Tongue (tissue), 2 donors: ENCODE measurements around the gene TSPAN9. TPM values are rescaled to one million over a fixed set of nuclear protein-coding genes. Genes with fewer than 3 reads are reported as not detected.

ENCODE experiments used
- DNase-seq: peaks from one replicate; pipeline ENCODE4 v3.0.0-alpha.2; 2015
- total RNA-seq: library from RNA; depleted of rRNA; stranded (reverse); fragments of >200 nt; gene quantifications from one replicate; pipeline ENCODE4 v1.2.3, GENCODE V29; 2014

The TSPAN9 gene
- total RNA-seq, 1 donor from 2014 or later = 162 TPM

DNA sequence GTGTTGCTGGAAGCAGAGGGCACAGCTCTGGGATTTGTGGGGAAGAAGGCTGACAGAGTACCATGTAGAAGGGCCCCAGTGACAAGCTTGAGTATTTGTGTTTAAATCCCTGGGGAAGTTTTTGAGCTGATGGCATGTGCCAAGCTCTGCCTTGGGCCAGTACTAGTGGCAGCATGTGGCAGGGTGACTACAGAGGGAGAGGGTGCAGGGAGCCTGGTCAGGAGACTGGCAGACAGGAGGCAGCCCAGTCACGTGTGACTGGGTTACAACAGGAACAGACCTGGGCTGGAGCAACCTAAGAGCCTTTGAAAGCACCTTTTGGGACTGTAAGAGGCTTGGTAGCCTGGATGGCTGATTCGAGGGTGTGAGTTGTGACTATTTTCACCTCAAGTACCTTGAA is 112.1 kb downstream of the TSPAN9 start:
- DNase-seq = no peak

DNA sequence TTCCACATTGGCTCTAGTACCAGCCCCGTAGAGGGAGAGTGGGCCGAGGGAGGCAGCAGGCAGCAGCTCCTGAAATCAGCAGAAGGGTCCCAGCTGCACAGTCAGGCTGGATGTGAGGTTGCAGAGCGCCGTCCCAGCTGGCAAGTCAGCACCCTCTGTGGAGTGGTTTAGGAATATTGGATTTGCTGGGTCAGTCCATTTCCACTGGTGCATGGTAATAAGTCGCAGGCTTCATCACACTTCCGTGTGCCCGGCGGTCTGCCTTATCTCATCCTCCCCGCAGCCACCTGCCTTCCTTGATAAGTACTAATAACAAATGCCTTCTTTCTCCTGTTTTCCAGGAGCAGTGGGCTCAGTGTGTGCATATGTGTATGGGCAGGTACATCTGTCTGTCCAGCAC is 112.9 kb downstream of the TSPAN9 start:
- DNase-seq = no peak

DNA sequence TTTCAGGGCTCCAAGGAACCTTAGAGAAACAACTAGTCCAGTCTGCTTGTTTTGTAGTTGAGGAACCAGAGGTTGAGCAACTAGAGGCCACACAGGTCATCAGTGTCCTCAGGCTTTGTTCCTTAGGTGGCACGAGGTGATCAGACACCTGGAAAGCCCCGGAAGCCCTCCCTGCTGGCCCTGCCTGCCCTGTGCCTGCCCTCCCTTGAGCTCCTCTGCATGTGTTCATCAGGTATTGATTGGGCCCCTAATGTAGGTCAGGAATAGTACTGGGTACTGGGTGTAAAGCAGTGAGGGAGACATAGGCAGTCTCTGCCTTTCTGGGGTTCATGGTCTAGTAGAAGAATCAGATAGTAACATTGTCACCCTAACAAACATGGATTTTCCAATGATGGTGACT is 114.3 kb downstream of the TSPAN9 start:
- DNase-seq = no peak

DNA sequence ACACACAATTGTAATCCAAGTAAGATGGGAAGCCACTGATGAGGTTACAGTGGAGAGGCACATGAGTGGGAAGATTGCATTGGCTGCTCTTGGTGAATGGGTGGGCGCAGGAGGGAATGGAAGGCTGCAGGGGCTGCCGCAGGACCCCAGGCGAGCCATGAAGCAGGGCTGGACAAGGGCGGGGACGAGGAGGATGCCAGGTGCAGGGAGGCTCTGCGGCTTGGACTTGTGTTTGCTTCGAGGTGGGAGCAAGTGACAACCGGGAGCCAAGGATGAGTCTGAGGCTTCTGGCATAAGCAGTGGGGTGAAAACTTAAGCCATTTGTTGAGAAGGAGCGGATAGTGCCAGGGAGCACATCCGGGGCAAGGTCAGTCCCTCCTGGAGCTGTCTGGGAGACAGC is 115.0 kb downstream of the TSPAN9 start:
- no peak for DNase-seq

DNA sequence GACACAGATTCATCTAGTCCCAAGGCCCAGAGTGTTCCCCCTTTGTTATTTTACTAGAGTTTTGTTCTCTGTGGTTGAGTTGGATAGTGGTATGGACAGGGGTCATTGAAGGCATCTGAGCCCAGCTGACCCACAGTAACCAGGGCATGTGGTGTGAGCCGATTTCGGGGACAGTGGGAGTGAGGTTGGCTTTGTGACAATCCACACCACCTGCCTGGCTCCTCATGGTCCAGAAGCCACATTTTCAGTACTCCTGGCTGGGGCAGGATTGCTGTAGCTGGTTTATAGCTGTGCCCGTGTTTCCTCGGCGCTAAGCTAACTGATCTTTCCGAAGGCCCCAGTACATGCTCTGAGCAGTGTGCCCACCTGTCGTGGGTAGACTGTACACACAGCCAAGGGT is 116.0 kb downstream of the TSPAN9 start:
- DNase-seq = no peak

DNA sequence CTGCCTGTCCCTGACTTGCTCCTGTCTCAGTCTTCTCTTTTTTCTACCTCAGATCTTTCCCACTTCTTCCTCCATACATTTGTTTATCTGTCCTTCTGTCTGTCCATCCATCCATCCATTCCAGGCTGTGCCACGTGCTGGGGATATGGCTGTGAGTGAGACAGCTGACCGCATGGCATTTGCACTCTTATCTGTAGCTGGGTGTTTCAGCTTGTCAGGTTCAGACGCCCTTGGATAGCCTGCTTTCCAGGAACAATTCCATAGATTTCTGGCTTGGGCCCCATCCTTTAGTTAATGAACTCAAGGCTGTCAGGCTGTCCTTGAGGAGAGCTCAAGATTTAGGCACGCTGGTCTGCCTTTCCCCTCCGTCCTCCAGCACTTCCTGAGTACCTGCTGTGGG is 116.6 kb downstream of the TSPAN9 start:
- DNase-seq = no peak

DNA sequence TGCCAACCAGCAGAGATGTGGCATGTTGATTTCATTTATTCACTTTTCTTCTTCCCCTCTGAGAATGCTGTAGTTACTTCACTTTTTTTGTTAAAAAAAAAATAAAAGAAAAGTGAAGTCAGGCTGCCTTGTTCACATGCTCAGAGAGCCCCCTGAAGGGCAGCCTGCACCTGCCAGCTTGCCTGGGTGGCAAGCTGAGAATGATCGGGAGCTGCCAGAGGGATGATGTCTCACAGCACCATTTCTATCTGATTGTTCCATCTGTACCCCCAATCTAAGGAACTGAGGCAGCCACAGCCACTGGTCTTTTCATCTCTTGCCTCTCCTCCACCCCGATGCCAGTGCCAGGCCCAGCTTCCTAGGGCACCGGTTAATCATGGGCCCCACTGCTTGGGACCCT is 118.2 kb downstream of the TSPAN9 start:
- no peak for DNase-seq

DNA sequence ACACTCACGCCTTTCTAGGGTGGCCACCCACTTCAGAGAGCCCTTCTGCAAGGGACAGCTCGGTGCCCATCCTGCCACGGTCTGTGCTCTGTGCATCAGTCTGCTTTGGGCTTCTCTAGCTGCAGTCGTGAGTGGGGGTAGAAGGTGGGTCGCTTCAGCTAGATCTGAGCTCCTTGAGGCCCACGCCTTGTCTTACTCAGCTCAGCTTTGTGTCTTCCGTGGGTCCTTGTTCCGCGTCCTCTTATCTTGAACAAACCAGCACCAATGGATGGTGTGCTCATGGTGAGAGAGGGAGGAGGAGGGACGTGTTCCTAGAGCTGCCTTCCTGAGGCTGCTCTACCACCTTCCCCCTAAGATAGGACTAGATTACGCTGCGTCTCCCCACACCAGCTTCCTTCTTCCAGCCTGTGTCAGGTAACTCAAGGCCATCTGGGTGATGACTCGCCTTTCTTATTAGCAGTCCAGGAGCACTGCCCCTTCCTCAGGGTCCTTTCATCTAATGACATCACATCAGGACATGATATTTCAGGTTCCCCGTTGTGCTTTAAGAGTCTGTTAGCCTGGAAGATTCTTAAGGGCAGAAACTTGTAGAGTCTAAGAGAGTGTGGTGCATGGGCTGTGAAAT is 118.8 kb downstream of the TSPAN9 start:
- DNase-seq = no peak

DNA sequence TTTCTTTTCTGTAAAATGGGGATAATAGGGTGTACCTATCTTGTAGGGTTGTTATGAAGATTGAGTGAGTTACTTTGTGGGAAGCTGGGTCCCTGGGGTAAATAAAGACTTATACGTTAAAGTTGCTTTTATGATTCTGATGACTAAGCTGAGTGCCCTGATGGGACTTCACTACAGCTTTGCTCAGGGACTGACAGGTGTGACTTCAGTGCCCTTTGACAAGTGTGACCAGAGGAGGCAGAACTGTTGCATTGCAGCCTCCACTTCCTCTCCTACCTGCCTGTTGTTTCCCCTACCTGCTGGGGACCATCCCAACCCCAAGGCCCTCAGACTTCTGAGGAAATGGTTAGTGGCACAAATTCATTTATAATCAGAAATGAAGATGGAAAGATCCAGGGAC is 119.3 kb downstream of the TSPAN9 start:
- no peak for DNase-seq

DNA sequence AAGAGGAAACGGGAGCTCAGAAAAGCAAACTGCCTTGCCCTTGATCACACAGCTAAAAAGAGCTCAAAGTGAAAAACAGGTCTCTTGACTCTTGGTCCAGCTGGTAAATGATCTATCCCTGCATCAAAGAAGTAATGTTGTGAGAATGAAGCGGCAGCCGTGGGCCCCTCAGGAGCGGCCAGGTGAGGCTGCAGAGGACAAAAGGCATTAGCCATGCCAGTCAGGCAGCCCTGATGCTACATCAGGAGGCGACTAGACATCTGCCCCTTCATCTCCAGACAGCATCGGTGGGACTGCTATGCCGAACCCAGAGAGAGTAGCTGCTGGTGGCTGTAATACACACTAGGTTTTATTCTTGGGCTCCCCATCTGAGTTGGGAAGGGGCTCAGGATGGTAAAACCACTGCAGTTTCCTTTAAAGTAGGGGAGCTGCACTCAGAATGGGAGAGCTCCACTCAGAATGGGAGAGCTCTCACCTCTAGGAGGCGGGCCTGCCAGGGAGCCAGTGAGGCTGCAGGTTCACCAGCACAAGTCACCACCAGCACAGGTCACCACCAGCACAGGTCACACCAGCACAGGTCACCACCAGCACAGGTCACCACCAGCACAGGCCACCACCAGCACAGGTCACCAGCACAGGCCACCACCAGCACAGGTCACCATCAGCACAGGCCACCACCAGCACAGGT is 120.1 kb downstream of the TSPAN9 start:
- DNase-seq = no peak

DNA sequence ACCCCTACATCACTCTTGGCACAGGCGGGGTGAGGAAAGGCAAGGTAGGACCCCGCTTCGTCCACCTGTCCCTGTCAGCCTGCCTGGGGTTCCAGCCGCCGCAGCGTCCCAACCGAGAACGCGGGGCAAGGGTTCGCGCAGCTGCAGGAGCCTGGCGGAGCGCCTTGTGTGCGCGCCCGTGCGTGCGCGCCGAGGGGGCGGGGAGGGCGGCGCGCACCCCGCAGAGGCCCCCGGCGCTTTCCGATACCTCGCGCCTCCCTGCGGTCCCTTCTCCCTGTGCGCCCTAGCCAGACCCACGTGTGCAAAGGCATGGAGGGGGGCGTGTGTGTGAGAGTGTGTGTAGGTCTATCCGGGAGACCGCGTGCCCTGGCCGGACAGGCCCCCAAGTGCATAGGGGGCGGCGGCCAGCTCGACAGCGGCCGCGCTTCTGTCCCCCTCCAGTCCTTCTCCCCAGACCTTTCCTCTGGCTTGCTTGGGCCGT is 122.4 kb downstream of the TSPAN9 start:
- DNase-seq = peak; percentile 82

DNA sequence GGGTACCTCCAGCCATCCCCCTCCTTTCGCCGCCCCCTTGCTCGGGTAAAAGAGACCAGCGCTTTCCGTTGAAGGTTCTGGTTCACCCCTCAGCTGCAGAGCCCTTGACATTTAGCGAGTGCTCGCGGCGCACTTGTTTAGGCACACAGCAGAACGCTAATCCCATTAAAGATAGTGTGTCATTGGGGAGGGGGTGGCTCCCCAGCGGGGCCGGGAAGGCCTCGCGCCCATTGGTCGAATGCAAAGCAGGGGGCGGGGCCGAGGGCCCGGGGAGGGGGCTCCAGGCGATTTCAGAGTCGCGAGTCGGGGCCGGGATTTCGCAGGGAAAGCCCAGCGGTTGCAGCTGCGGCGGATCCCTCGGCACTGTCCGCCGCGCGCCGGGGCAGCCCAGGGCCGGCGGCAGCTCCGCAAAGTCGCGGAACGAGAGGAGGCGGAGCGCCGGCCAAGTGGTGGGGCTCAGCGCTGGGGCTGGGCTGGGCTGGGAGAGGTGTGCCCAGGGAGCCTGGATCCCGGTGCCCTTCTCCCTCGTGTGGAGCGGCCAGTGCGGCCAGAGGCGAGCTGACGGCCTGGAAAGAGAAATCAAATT is 122.9 kb downstream of the TSPAN9 start:
- peak; percentile 95 for DNase-seq

DNA sequence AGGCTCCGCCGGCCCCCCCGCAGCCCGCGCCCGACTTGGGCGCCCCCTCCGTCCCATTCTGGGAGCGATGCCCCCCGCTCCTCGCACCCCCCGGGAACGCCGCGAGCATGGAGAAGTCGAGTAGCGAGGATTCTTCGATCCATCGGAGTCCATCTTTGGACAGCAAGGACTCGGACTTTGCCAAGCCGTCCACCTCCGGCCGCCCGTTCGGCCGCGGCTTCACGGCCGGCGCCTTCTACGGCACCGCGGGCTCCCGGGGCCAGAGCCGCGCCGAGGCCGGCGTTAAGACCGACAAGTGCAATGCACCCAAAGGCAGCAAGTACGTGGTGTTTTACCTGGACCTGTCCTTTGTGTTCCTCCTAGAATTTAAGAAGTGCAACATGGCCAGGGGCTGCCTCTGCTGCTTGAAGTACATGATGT is 123.6 kb downstream of the TSPAN9 start:
- DNase-seq = peak; percentile 30

DNA sequence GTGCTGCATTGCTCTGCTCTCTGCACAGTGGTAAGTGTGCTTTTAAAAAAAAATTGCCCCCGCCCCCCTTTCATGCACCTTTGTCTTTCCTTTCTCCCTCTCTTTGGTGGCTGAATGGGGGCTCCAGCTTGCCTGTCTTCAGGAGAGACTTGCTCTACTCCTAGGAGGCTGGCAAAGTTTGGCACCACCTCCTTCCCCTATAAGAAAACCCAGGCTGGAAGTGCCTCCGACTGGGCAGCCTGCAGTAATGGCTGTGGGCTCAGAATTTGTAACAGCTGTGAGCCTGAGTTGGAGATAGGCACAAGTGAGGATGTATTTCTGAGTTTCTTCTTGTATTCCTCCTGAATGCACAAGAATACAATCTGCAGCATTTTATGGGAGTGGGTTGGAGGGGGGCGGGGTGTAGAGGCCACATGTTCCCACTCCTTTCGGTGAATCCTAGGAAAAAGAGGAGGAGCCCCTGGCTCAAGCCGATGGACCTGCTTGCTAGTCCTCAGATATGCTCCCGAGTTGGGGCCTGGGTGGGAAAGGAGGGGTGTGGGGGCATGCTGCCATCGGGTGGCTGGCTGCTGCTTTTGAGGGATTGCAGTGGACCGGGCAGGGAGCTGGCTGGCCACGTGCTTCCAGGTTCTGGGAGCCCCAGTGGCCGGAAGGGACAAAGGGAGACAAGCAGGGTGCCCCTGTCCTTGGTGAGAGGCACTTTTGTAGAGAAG is 124.3 kb downstream of the TSPAN9 start:
- peak; percentile 66 for DNase-seq

DNA sequence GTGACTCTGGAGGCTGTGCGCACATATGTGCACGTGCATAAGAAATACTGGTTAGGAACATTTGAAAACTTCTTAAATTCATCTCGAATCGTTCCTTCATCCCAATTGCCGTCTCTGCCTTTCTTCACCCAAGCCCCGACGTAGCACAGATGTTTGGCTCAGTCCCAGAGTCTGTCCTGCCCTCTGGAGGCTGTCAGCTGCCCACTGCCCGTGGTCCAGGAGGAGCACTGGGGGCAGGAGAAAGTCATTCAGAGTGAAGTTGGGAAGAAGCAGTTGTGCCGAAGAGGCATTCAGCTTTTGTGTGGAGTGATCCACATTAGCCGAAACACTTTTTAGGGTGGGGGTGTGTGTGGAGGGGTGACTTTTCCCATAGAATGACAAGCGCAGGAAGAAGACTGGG is 124.9 kb downstream of the TSPAN9 start:
- DNase-seq = peak; percentile 67

DNA sequence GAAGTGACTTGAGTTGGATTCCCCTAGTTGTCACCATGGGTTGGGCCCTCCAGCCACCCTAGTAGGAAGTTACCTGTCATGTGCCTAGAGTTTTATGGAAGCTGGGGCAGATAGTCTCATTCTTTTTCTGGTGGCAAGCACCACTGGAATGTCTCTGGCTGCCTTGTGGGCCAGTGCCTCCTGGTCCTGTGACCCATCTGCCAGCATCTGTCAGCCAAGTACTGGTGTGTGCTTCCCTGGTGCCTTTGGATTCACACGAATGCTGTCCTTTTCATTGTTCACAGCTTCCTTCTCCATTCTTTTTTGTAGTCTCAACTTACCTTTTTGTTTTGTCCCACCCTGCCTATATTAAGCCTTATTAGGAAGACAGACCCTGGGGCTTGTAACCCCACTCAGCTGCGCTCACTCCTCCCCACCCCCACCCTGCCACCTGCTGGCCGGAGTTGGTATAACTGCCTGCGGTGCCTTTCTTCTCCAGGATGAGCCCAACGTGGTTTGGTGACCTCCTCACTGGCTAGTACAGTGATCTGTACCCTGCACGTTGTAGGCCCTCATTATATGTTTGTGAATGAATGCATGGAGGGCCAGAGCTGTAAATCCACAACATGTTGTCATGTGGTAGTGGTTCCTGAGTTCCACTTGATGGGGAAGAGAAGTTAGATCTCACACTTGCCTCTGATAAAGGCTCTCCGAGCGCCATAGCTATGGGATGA is 125.7 kb downstream of the TSPAN9 start:
- DNase-seq = peak; percentile 86

DNA sequence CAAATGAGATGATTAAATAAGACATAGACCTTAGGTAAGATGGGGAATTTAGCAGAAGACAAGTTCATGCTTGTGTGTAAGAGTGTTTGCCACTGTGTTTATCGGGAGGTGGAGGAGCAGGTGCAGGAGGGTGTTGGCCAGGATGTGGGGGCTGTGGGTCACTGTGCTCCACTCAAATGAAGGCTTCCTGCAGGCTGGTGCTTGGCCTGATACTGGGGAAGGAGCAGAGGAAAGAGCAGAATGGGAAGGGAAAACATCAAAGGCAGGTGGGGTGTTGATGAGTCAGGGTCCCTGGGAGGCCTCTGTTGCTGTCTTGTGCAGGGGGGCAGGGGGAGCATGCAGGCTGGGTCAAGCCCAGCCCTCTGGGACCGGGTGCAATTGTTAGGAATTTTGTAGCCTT is 126.5 kb downstream of the TSPAN9 start:
- no peak for DNase-seq

DNA sequence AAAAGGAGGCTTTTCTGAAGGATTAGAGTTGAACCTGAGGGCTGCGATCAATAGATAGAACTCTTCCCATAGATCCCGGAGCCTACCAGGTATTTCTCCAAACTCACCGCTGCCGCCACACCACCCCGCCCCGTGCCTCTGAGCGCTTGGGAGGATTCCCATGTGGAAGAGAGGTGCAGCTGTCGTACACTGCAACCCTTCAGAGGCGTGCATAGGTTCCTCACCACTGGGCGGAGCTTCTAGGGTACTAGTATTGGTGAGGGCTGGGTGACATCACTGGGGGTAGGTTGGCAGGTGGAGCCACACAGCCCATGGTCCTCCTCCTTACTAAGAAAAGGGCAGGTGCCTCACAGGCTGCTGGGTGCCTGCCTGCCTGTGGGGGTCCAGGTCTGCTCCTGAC is 127.0 kb downstream of the TSPAN9 start:
- DNase-seq = peak; percentile 63

DNA sequence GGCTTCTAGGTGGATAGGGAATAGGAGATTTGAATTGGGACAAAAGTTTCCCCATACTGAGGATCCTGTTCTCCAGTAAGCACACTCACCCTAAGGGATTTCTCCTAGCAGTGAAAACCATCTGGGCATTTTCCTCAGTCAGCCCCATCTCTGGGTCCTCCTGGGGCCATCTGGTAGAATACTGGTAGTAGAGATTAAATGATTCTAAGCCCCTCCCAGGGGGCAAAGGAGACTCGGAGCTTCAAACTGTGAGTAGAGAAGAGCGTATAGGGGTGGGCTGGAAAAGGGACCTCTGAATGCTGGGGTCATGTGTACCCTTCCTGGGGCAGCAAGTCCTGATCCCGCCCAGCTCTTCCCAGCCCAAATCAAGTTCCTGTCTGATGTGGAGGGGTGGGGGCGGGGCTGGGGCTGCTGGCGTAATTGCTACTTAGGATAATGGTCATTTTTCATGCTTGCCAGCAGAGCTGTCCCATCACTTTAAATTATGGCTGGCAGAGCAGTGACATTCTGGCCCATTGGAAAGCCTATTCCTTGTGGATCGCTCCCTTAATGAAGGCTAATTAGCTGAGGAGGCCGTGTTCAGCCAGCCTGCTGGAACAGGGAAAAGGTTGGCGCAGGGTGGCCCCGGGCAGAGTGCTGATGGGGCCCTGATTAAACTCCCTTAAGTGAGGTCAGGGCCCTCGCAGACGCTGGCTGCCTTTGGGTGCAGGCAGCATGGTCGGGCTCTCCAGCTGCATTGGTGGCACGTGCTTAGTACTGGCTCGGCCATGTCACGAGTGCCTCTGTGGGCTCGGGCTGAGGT is 127.8 kb downstream of the TSPAN9 start:
- DNase-seq = no peak

DNA sequence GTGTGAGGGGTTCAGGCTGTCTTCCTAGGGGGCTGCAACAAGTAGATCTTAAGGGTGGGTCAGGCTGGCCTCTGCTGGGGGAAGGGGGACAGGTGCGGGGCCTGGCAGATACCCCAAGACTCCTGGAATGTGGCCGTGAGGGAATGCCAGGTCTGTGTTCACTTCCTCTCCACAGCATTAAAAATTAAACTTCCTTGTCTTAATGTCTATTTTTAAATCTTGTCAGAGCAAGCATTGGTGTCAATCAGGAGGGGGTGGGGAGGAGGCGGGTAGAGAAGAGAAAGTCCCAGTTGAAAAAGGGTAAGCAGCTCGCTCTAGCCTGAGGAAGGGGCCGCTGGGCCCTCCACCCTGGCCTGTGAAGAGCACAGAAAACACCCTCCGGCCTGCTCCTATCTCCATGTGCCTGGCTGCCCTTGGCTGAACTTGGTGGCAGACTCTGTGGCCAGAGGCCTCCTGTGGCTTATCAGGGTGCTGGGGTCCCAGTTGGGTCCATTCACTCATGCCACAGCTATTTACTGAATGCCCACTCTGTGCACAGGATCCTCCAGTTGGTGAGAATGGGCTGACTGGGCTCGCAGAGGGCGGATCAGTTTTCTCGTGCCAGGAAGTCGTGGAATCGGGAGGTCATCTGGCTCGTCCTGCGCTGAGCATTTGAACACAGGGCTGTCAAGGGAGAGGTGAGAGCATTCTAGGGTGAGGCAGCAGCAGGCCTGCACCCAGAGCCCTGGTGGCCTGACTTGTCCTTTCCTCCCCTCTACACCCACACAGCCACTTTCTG is 128.8 kb downstream of the TSPAN9 start:
- no peak for DNase-seq
